PC-3 (cell line): ENCODE results near the gene DNLZ.

Source experiments
- CTCF ChIP-seq: fragments of 300-600 bp; sonication (generic); conservative IDR thresholded peaks from 2 replicates; pipeline ENCODE4 v1.5.1; 2017; ENCODE audit warnings: antibody characterized with exemption, low read depth, mild to moderate bottlenecking, low read length
- EZH2 ChIP-seq: fragments of 300-600 bp; sonication (generic); IDR thresholded peaks from one replicate; pipeline ENCODE4 v1.6.1; 2017; ENCODE audit warnings: antibody characterized with exemption, mild to moderate bottlenecking, low read length; ENCODE audit not compliant: unreplicated experiment

- TF ChIP-seq EZH2 (no peak), CTCF (no peak)
Observed at GRCh38 chr9:136370687-136371532, 7.4 kb upstream of the DNLZ start.
